Stimulated activated CD8-positive, alpha-beta memory T cell treated with anti-CD3 and anti-CD28 coated beads, Interleukin-12 subunit alpha, Interleukin-12 subunit beta, amount 100 ng/mL, for 24 hours (primary cell): ENCODE measurements around the gene ZNF827.

Experiments used
- DNase-seq: peaks from one replicate; pipeline ENCODE4 v3.0.0-alpha.2; 2020; ENCODE audit errors: extremely low read depth

ZNF827 gene

GRCh38 chr4:145760176-145760575, 178.4 kb downstream of the ZNF827 start:
- no peak for DNase-seq

GRCh38 chr4:145757188-145757587, 181.4 kb downstream of the ZNF827 start:
- DNase-seq: no peak

GRCh38 chr4:145756244-145756643, 182.4 kb downstream of the ZNF827 start:
- no peak for DNase-seq

- no peak for DNase-seq
Measured at GRCh38 chr4:145755802-145756201, 182.8 kb downstream of the ZNF827 start.

GRCh38 chr4:145743641-145744040, 195.0 kb downstream of the ZNF827 start:
- DNase-seq: no peak

- DNase-seq: no peak
Measured at GRCh38 chr4:145740806-145741205, 197.8 kb downstream of the ZNF827 start.

GRCh38 chr4:145739845-145740244, 198.8 kb downstream of the ZNF827 start:
- DNase-seq: no peak

- no peak for DNase-seq
Measured at GRCh38 chr4:145736241-145736831, 202.3 kb downstream of the ZNF827 start.

- no peak for DNase-seq
Measured at GRCh38 chr4:145735827-145736226, 202.8 kb downstream of the ZNF827 start.

- no peak for DNase-seq
Measured at GRCh38 chr4:145735347-145735675, 203.3 kb downstream of the ZNF827 start.

GRCh38 chr4:145734576-145735346, 203.9 kb downstream of the ZNF827 start:
- no peak for DNase-seq

GRCh38 chr4:145734031-145734430, 204.6 kb downstream of the ZNF827 start:
- DNase-seq: no peak

- DNase-seq: peak; percentile 60
Measured at GRCh38 chr4:145732895-145733880, 205.4 kb downstream of the ZNF827 start.

- DNase-seq: no peak
Measured at GRCh38 chr4:145732001-145732815, 206.4 kb downstream of the ZNF827 start.

- no peak for DNase-seq
Measured at GRCh38 chr4:145731028-145731427, 207.6 kb downstream of the ZNF827 start.

- DNase-seq: no peak
Measured at GRCh38 chr4:145730026-145730425, 208.6 kb downstream of the ZNF827 start.

GRCh38 chr4:145723336-145723735, 215.3 kb downstream of the ZNF827 start:
- DNase-seq: no peak

GRCh38 chr4:145722561-145722960, 216.1 kb downstream of the ZNF827 start:
- no peak for DNase-seq

GRCh38 chr4:145720656-145721055, 218.0 kb downstream of the ZNF827 start:
- DNase-seq: no peak

GRCh38 chr4:145719752-145720624, 218.6 kb downstream of the ZNF827 start:
- DNase-seq: no peak
